CD4-positive, alpha-beta T cell (primary cell): ENCODE data around the gene BTN3A1. TPM values are rescaled to one million over a fixed set of nuclear protein-coding genes. Genes with fewer than 3 reads are reported as not detected.

Experiments used
- ATAC-seq: fragments of 200-7000 bp; cut with Tn5 transposase; one replicate; pipeline ENCODE4 v1.10.0; 2022; ENCODE audit warnings: mild to moderate bottlenecking; ENCODE audit not compliant: poor library complexity
- CTCF ChIA-PET: fragments of 350-600 bp; sonication (Branson Sonifier 250); formaldehyde crosslinking; loops from one replicate; lab custom pipeline; 2021; ENCODE audit warnings: antibody characterized with exemption, inconsistent platforms; lab: Charles Lee
- POLR2A ChIA-PET: fragments of 350-600 bp; sonication (Branson Sonifier 250); formaldehyde crosslinking; loops from one replicate; lab custom pipeline; 2021; ENCODE audit warnings: antibody characterized with exemption, inconsistent platforms; lab: Charles Lee
- DNase-seq, 14 experiments: peaks; one replicate each; pipeline ENCODE4 v3.0.0-alpha.2; 2013 to 2020; ENCODE audit warnings: mixed read lengths in 2 of 14
- H3K27ac ChIP-seq, 2 donors: one replicate each; pipeline versions ENCODE4 v1.5.1 to v1.7.0; 2013; ENCODE audit warnings: low read length in 2 of 2, low read depth in 1 of 2, mild to moderate bottlenecking in 1 of 2
- H3K27me3 ChIP-seq, 2 experiments: 1 replicate in 1 of 2; 2 replicates in 1 of 2; pipeline versions ENCODE4 v1.6.1 to v1.7.0; 2013; ENCODE audit warnings: low read length in 2 of 2, control low read depth in 1 of 2, mild to moderate bottlenecking in 1 of 2, moderate library complexity in 1 of 2; ENCODE audit not compliant: insufficient read depth in 2 of 2, control insufficient read depth in 1 of 2
- H3K36me3 ChIP-seq: one replicate; pipeline ENCODE4 v1.6.1; 2013; ENCODE audit warnings: low read length, control low read depth; ENCODE audit not compliant: insufficient read depth
- H3K4me1 ChIP-seq: one replicate; pipeline ENCODE4 v1.6.1; 2013; ENCODE audit warnings: low read length, control low read depth; ENCODE audit not compliant: insufficient read depth
- H3K4me3 ChIP-seq: one replicate; pipeline ENCODE4 v1.5.1; 2013; ENCODE audit warnings: mild to moderate bottlenecking, low read length, moderate library complexity
- H3K9me3 ChIP-seq, 2 experiments: 1 replicate in 1 of 2; 2 replicates in 1 of 2; pipeline versions ENCODE4 v1.6.1 to v1.7.0; 2013; ENCODE audit warnings: low read length in 2 of 2, mild to moderate bottlenecking in 2 of 2, control low read depth in 1 of 2, moderate library complexity in 1 of 2; ENCODE audit not compliant: control insufficient read depth in 1 of 2, insufficient read depth in 1 of 2
- H3K27ac Mint-ChIP-seq: one replicate; pipeline ENCODE4 v1.8.0; 2020; ENCODE audit warnings: mixed read lengths
- H3K27me3 Mint-ChIP-seq: one replicate; pipeline ENCODE4 v1.8.0; 2021; ENCODE audit warnings: mixed read lengths
- H3K36me3 Mint-ChIP-seq: one replicate; pipeline ENCODE4 v1.8.0; 2021; ENCODE audit warnings: low read depth, mixed read lengths
- H3K4me1 Mint-ChIP-seq: one replicate; pipeline ENCODE4 v1.8.0; 2021; ENCODE audit warnings: low read depth, mixed read lengths
- H3K4me3 Mint-ChIP-seq: one replicate; pipeline ENCODE4 v1.8.0; 2020; ENCODE audit warnings: mild to moderate bottlenecking, mixed read lengths
- H3K9me3 Mint-ChIP-seq: one replicate; pipeline ENCODE4 v1.8.0; 2020; ENCODE audit warnings: mixed read lengths
- CTCF ChIP-seq: fragments of 200-600 bp; IDR thresholded peaks from one replicate; pipeline ENCODE4 v1.8.0; 2022; ENCODE audit warnings: antibody characterized with exemption, mild to moderate bottlenecking
- intact Hi-C, 2 experiments: fragments of 100-400 bp; cut with DNase I in 1 of 2; cut with micrococcal nuclease in 1 of 2; formaldehyde crosslinking; loops; one replicate each; pipeline versions ENCODE4 v1.15.1 to v1.9.0; 2023 to 2025; cut with DNase I, micrococcal nuclease
- total RNA-seq, 174 experiments: library from RNA in 2 of 174; stranded (reverse) in 2 of 174; gene quantifications; one replicate each; pipeline ENCODE4 v1.2.3 and lab custom pipeline; 2021 to 2026

The BTN3A1 gene
- total RNA-seq, 2 experiments from 2014 or later, result 109 TPM

DNA sequence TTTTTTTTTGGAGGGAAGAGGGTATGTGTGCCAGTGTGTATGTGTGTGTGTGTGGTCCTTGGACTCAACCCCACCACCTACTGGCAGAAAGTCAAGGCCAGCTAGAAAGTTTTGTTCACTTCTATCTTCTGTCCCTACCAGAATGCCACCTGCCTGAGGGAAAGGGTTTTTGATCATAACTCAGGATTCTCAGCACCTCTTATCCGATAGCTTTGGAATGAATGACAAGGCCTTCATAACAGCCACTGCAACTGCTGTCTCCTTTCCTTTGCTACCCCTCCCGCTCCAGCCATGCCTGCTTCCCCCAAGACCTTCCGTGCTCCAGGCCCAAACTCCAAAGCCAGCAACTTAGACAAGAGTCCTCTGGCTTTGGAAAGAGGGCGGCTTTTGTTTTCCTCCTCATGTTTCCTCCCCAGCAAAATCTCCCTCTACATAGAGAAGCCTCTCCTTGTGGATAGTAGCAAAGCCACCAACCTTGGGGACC lies 18.7 kb downstream of the BTN3A1 start:
- Mint-ChIP-seq H3K27me3 (no peaks in the 10 kb centered on the region), H3K4me1 (peaks cover 4% of the 10 kb centered on the region), H3K9me3 (peaks cover 2% of the 10 kb centered on the region), H3K4me3 (no peak overlapping the region), H3K27ac (no peak overlapping the region), H3K36me3 (peaks cover 15% of the 10 kb centered on the region)
- TF ChIP-seq CTCF, result peak; percentile 54
- Histone ChIP-seq H3K36me3 (no peaks in the 10 kb centered on the region), H3K9me3 (peaks cover 0 to 8% of the 10 kb centered on the region in 2 experiments), H3K4me1 (peaks cover 15% of the 10 kb centered on the region), H3K4me3 (peak overlapping the region; percentile 93), H3K27me3 (no peaks in the 10 kb centered on the region), H3K27ac (peak overlapping the region; percentile 36 to 40)
- peak; percentile 20 for ATAC-seq
- DNase-seq, result peak in 5 of 14 experiments; percentile 29 to 70 (median 49)
- intact Hi-C loops, result loop anchor here in 1 of 2 experiments (2.0 kb wide), 2 partner anchors 18 to 80 kb away; partner anchors contain the start of gene BTN3A1
- CTCF ChIA-PET, result interaction anchor here (0.6 to 3.6 kb wide), 8 partner anchors 12 to 175 kb away, joined by 3 to 16 read pairs (median 3); partner anchors contain the start of gene HMGN4
- POLR2A ChIA-PET, result interaction anchor here (1.0 to 1.4 kb wide), 3 partner anchors 32 to 117 kb away, joined by 3 to 4 read pairs (median 3); no protein-coding TSS in a partner anchor

DNA sequence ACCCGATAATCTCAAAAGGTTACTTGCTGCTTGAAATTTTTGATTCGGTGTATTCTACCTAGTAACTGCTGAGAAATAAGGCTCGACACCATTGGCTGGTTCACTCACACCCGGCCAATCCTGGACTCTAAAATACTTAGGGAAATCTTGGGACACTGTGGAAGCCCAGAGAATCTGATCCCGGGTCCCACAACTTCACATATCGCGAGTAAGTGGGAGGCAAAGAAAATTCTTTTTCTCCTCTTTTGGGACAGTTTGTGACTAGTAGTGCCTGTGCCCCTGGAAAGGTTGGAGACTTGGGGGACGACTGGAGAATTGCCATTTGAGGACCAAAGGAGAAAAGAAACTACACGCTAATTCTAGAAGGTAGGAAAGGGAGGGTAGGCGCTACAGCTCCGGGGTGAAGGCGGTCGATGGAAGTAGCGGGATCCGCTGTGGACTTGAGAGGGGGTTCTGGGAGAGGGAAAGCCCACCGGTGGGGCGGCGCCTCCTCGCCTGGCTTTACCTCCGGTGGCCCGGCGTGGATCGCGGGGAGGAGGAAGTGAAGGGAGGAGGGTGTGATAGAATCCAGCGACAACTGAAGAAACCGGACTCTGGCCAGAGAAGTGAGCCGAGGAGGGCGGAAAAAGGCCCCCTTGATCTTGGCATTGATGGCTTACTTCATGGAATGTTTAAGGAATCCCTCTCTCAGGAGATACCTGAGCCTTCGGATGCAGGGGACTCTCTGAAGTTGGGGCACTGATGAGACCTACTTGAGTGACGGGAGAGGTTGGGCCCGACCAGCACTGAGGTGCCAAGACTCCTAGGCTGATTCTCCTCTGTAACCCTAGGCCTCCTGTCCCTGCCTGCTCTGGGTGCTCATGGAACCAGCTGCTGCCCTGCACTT lies 19.4 kb downstream of the BTN3A1 start:
- peak in 11 of 14 experiments; percentile 10 to 82 (median 29) for DNase-seq

More for the DNA sequence above, 19.4 kb downstream of the BTN3A1 start:
- Mint-ChIP-seq H3K4me3 (no peak overlapping the region), H3K36me3 (peaks cover 8% of the 10 kb centered on the region), H3K4me1 (peaks cover 4% of the 10 kb centered on the region), H3K27me3 (no peaks in the 10 kb centered on the region), H3K27ac (no peak overlapping the region), H3K9me3 (peaks cover 2% of the 10 kb centered on the region)
- Histone ChIP-seq H3K4me3 (peak overlapping the region; percentile 93), H3K4me1 (peaks cover 15% of the 10 kb centered on the region), H3K27me3 (no peaks in the 10 kb centered on the region), H3K9me3 (peaks cover 0 to 8% of the 10 kb centered on the region in 2 experiments), H3K36me3 (no peaks in the 10 kb centered on the region), H3K27ac (peak overlapping the region; percentile 36 to 40)
- intact Hi-C loops, result loop anchor here in 1 of 2 experiments (2.0 kb wide), 2 partner anchors 19 to 81 kb away; partner anchors contain the start of gene BTN3A1
- ChIA-PET POLR2A (interaction anchor here (1.0 to 1.2 kb wide), 2 partner anchors 112 to 116 kb away, joined by 3 to 4 read pairs; no protein-coding TSS in a partner anchor), CTCF (interaction anchor here (0.6 to 3.6 kb wide), 8 partner anchors 11 to 174 kb away, joined by 3 to 16 read pairs (median 3); partner anchors contain the start of gene HMGN4)
- TF ChIP-seq CTCF, result no peak
- ATAC-seq, result peak; percentile 97
